NCI-H1436 (cell line): ENCODE measurements around the gene IRX2.

ENCODE experiments used
- DNase-seq: peaks from one replicate; lab custom pipeline; 2025; lab: John Stamatoyannopoulos, UW

IRX2 gene

GRCh38 chr5:2718115-2718514 lies 33.4 kb downstream of the IRX2 start:
- no peak for DNase-seq

- no peak for DNase-seq
Measured at GRCh38 chr5:2715856-2716255, 35.6 kb downstream of the IRX2 start.

GRCh38 chr5:2714805-2715204 lies 36.7 kb downstream of the IRX2 start:
- no peak for DNase-seq

GRCh38 chr5:2714026-2714425 lies 37.5 kb downstream of the IRX2 start:
- no peak for DNase-seq

GRCh38 chr5:2711446-2712425 lies 39.7 kb downstream of the IRX2 start:
- DNase-seq, result no peak

GRCh38 chr5:2710910-2711309 lies 40.6 kb downstream of the IRX2 start:
- no peak for DNase-seq

- no peak for DNase-seq
Measured at GRCh38 chr5:2709976-2710689, 41.3 kb downstream of the IRX2 start.

GRCh38 chr5:2708751-2709150 lies 42.7 kb downstream of the IRX2 start:
- DNase-seq, result no peak

- DNase-seq, result no peak
Measured at GRCh38 chr5:2708132-2708531, 43.3 kb downstream of the IRX2 start.

GRCh38 chr5:2705861-2706260 lies 45.6 kb downstream of the IRX2 start:
- no peak for DNase-seq

- no peak for DNase-seq
Measured at GRCh38 chr5:2704806-2705645, 46.5 kb downstream of the IRX2 start.

- no peak for DNase-seq
Measured at GRCh38 chr5:2704111-2704510, 47.4 kb downstream of the IRX2 start.

GRCh38 chr5:2703615-2704014 lies 47.9 kb downstream of the IRX2 start:
- no peak for DNase-seq

- no peak for DNase-seq
Measured at GRCh38 chr5:2703041-2703440, 48.4 kb downstream of the IRX2 start.

GRCh38 chr5:2702096-2702879 lies 49.2 kb downstream of the IRX2 start:
- DNase-seq, result no peak

GRCh38 chr5:2701592-2701991 lies 49.9 kb downstream of the IRX2 start:
- DNase-seq, result no peak

- no peak for DNase-seq
Measured at GRCh38 chr5:2700876-2701275, 50.6 kb downstream of the IRX2 start.

- no peak for DNase-seq
Measured at GRCh38 chr5:2699686-2700085, 51.8 kb downstream of the IRX2 start.

- DNase-seq, result no peak
Measured at GRCh38 chr5:2699231-2699630, 52.2 kb downstream of the IRX2 start.

GRCh38 chr5:2698581-2698980 lies 52.9 kb downstream of the IRX2 start:
- DNase-seq, result no peak

- no peak for DNase-seq
Measured at GRCh38 chr5:2697446-2698200, 53.9 kb downstream of the IRX2 start.
